GM21528 (cell line): ENCODE measurements around the gene NWD2.

Experiments
- ATAC-seq: cut with Tn5 transposase; IDR thresholded peaks from one replicate; pipeline ENCODE4 v1.9.1; 2021; ENCODE audit warnings: mild to moderate bottlenecking, moderate library complexity; ENCODE audit not compliant: unreplicated experiment, low FRiP score

NWD2 gene

DNA sequence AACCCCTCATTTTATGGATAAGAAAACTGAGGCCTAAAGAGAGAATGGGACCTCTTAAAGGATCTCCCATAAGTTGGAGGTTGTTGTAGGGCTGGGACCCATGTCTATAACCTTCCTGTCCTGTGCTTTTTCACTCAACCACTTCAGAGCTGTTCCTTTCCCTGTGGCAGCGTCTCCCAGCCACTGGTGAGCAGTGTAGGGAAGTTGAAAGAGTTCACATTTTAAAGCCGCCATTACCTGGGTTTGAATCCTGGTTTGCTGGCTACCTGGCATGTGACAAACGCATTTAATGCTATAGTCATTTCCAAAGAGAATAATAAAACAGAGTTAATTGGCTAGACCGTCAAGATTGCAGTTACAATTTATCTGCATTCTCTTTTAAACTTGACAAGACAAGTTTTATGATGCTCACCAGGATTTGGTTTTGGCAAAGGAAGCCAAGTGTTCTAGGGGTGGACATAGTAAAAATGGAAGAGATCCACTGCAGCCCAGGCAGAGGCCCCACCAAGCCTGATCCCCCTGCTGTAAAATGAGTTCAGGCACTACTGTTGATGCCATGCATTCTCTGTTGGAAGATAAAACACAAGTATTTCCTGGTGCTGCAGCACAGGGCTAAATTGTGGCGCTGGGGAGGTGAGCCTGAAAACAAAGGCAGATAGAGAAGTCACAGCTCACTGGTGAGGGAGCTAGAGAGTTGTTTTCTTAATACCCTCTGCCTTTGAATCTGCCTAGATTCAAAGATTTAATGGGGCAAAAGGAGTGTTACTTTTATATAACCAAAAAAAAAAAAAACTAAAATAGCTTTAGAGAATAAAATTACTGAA lies 218.7 kb downstream of the NWD2 start:
- ATAC-seq: no peak

DNA sequence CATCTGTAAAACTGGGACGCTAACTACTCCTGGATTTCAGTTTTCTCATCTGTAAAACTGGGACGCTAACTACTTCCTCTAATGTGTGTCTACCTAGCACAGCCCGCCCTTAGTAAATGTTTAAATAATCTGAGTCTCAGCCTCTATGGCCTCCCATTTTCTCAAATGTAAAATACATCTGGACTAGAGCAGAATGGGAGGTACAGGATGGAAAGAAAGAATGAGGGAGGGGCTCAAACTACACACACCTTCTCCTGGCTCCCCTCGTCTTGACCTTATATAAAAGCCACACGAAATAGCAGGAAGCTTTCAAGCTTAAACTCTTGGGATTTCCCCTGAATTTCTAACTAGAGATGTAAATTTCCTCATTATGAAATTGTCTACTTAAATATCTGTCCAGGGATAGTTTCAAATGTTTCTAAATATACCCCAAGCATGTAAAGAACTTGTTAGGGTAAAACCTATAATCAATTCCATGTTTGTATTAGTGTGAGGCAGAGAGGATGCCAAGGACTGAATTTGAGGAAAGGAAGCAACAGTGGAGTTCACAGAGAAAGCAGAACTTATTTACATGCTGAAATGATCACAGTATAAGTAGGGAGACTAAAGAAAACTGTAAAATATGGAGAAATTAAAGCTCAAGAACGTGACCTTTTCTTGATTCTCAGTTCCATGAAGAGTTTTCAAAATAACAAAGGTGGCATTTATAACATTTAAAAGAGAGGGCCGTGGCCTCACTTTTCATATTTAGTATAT lies 220.0 kb downstream of the NWD2 start:
- ATAC-seq: no peak

DNA sequence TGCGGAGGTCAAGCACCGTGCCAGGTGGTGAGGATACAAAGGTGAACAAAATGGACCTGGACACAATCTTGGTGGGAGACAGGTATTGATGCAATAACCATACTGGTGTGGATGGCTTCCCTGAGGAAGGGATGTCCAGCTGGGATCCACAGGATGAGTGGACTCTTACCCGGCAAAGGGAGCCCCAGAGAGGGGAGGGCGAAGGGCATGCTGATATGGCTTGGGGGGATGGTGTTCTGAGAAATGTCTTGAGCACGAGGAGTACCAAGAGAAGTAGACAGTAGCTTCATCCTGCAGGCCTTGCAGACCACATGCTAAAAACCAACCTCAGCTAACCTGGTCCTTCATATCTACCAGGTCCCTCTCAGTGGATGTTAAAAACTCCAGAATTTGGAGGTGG lies 220.8 kb downstream of the NWD2 start:
- ATAC-seq: no peak

DNA sequence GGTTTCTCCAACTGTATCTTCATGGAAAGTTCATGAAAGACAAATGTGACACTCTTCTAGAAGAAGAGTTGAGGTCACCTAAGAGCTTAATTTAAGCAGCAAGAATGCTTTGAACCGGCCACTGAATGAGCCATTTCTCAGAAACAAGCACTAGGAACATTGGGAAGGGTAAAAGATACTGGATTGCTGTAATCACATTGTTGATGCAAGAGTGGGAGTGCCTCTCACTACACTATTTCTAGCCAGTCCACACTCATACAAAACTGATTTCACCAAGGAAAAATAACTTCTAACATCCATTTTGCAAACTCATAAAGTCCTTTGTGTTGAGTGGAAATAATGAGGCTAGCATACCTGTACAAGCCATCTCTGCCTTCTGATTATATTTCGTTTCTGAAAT lies 221.3 kb downstream of the NWD2 start:
- no peak for ATAC-seq

DNA sequence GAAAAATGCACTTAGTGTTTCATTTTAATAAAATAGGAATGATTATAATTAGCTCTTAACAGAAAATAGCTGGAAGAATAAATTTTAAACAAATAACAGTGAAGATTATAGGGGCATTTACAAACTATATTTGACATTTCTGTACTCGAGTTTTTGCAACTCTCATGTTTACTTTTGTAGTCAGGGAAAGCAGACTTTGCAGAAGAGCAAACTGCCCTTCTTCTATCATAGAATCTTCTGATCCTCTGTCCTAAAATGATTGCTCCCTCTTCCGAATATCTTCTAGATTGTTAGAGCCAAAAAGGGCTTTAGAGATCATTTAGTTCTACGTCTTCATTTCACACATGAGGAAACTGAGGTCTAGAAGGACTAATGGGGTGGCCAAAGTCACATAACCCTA lies 222.7 kb downstream of the NWD2 start:
- ATAC-seq: no peak

DNA sequence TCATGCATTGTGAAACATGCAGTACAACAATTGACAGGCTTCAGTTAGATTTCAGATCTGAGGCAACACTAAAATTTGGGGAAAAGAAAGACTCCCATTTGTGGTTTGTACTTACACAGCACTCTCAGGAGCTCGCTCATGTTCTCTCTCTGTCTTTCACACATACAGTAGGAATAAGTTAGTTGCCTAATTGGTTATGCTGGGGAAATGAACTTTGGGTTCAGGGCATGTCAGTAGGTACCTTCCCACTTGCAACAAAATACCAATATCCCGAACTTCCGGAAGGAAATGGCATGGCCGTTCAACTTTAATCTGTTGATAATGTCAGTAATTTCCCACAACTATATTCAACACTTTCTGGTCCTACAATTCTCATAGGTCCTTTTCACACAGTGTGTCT lies 223.3 kb downstream of the NWD2 start:
- ATAC-seq: no peak

DNA sequence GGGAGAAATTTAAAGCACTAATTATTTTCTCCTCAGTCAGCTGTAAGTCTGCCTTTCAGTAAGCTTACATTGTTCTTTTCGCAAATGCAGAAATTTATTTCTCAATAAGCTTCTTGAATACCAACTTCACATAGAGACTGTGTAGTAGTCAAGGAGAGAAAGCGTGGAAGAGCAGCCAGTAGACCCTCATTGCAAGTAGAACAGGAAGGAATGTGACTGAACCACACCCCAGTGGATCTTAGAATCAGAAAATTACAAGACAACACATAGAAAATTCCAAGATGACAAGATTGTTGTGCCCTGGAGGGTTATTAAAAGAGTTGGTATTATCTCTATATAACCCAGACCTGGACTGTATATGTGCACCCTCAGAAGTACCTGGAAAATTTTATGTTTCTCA lies 224.7 kb downstream of the NWD2 start:
- no peak for ATAC-seq

DNA sequence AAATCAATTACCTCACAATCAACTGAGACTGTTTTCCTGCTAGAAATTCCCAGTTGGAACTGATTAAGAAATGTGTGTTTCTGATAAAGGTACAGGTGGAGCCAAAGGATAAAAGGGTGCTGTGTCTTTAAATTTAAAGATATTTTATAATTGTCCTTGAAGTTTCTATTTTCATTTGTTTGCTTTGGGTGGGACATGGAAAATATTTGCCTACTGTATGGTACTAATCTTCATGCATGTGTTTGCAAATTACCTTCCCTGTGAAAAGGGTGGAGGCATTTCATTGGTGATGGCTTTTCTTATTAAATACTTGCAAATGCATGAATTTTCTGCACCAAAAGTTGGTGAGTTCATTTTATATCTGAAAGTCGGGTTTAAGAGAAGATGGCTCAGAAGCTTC lies 225.7 kb downstream of the NWD2 start:
- ATAC-seq: no peak

DNA sequence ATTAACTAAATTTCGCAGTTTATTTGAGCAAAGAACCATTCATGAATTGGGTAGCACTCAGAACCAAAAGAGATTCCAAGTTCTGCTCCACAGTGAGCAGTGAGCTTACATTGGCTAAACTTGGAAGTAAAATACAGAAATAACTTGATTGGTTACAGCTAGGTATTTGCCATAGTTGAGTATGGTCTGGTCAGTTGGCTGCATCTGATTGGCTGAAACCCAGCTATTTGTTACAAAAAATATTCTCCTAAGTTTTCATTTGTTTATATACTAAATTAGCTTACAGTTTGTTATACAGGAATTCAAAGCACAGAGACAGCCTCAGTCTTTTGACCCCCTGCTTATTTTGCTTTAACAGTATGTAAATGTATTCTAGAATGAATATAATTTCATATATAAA lies 226.6 kb downstream of the NWD2 start:
- no peak for ATAC-seq

DNA sequence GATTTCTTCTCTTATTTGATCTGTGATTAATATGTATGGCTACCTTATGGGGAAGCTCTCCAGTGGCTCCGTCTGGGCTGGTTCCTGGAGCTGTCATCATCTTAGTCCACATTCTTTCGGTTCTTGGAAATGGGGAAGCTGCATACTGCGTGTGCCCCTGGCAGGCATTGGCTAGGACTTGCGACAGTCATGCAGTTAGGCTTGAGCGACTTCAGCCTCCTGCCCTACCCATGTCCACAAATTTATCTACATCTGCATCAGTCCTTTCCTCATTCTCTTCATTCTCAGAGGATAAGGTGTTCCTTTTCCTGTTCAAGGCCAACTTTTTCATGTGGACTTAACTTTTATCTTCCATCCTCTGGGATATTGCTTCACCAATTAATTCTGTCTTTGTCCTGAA lies 227.4 kb downstream of the NWD2 start:
- ATAC-seq: no peak

DNA sequence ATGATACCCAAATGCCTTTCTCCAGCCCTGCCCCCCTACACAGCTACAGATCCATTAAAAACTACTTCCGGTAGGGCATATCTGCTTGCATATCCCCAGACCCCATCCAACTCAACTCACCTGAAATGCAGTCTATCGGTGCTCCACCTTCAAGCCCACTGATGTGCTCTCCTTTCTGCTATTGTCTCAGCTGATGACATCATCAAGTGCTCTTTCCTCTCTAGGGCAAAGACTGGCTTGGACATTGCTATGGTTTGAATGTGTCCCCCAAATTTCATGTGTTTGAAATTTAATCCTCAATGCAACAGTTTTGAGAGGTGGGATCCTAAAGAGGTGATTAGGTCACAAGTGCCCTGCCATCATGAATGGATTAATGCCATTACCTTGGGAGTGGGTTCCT lies 229.3 kb downstream of the NWD2 start:
- ATAC-seq: no peak

DNA sequence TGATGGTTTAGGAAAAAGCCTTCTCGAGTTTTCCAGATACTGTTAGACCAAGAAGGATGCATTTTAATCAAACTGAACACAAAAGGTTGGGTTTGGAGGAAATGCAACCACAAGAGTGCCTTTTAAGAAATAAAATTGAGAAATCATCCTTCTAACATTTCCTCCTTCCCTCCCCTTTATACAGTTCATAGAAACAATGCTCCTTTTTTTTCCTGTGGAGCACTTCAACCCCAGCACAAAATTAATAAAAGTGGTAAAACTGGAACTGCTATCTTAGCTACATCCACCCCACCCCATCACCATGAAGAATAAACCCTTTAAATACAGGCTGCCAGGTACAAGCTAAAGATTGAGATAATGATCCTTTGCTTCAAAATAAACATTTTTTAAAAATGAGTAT lies 230.5 kb downstream of the NWD2 start:
- ATAC-seq: no peak

DNA sequence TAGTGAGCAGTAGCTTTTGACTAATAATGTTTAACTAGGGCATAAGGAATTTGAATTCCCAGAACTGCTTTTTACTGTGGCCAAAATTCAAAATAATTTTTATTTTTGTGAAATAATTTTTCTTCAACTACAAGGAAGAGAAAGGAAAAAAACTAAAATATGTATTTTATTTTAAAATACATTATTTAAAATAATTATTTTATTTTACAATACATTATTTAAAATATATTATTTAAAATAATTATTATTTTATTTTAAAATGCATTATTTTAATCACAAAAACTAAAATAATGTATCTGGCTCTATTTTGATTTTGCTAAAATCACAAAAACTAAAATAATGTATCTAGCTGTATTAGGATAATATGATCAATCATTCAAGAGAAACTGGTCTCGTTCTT lies 231.2 kb downstream of the NWD2 start:
- no peak for ATAC-seq

DNA sequence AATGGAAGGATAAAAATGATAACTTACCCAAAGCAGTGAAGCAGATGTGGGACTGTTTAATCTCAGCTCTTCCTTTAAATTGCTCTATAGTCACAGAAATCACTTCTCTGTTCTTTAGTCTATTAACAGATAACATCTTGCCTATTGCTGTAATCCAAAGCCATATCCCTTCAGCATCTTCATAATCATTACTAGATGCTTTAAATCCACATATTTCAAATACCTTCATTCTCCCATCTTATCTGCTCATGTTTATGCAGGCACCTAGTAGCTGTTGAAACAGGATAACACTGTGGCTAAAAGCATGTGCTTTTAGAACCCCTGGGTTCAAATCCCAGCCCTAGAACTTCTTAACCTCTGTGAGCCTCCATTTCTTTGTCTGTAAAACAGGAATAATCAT lies 231.7 kb downstream of the NWD2 start:
- no peak for ATAC-seq

DNA sequence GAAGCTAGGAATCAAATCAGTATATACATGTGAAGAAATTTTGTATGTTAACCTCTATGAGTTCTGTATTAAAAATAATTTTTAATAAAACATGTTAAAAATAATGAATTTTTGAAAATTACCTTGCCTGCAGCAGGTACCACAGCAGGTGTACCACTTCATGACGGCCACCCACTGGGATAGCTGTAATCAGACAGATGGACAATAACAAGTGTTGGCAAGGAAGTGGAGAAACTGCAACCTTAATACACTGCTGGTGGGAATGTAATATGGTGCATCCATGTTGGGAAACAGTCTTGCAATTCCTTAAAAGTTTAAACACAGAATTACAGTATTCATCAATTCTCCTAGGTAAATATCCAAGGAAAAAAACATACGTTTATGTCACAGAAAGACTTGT lies 232.1 kb downstream of the NWD2 start:
- no peak for ATAC-seq

DNA sequence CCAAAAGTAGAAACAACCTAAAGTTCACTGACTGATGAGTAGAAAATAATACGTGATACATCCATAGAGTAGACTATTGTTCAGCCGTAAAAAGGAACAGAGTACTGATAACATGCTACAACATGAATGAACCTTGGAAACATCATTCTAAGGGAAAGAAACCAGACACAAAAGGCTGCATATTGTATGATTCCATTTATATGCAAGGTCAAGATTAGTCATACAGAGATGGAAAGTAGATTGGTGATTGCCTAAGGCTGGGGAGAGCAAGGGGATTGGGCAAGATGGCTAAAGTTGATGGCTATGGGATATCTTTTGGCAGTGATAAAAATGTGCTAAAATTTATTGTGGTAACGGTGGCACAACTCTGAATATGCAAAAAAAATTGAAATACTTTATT lies 232.6 kb downstream of the NWD2 start:
- ATAC-seq: no peak

DNA sequence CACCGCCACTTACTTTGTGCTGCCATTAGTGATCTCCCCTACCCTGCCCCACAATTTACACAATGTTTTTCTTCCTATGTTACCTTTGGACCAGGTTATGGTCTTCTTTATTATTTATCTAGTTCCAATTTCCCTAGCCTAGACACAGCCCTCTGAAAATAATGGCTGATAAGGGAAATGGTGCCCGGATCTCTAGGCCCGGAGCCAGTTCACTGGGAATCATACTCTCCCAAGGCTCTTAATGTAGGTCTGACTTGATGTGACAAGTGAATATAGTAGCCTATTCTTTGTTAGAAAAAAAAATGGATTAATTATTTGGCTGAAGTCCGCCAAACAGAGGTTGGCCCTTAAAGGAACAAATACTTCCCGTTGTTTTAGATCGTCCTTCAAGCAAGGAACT lies 233.6 kb downstream of the NWD2 start:
- no peak for ATAC-seq

DNA sequence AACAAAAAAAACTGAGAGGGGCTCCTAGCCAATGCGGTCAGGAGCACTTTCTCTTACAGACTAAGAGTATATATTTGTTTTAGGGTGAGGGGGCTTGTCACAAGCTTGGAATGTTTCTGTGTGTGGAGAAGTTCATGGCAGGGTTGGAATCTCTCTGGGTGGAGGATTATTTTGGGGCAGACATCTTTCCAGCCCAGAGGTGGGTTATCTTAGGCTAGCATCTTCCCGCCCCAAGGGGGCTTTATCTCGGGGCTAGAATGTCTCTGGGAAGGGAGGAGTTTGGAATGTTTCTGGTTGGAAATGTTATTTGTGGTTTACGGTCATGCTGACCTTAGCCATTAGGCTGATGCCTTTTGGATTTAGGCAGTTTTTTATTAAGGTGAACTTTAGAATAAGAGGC lies 236.0 kb downstream of the NWD2 start:
- no peak for ATAC-seq

DNA sequence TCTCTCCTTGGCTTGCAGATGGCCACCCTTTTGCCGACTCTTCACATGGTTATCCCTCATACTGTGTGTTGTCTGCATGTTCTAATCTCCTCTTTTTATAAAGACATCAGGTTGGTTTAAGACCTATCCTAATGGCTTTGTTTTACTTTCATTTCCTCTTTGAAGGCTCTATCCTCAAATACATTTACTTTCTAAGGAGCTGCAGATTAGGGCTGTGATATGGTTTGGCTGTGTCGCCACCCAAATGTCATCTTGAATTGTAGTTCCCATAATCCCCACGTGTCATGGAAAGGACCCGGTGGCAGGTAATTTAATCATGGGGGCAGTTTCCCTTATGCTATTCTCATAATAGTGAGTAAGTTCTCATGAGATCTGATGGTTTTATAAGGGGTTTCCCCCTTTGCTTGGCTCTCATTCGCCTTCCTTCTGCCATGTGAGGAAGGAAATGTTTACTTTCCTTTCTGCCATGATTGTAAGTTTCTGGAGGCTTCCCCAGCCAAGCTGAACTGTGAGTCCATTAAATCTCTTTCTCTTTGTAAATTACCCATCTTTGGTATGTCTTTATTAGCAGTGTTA lies 237.1 kb downstream of the NWD2 start:
- ATAC-seq: no peak

DNA sequence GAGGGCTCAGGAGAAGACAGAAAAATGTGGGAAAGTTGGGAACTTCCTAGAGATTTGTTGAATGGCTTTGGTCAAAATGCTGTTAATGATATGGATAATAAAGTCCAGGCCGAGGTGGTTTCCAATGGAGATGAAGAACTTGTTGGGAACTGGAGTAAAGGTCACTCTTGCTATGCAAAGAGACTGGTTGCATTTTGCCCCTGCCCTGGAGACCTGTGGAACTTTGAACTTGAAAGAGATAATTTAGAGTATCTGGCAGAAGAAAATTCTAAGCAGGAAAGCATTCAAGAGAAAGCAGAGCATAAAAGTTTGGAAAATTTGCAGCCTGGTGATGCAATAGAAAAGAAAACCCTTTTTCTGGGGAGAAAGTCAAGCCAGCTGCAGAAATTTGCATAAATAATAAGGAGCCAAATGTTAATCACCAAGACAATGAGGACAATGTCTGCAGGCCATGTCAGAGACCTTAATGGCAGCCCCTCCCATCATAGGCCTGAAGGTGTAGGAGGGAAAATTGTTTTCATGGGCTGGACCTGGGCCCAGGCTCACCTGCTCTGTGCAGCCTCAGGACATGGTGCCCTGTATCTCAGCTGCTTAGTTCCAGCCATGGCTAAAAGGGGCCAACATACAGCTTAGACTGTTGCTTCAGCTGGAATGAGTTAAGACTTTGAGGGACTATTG lies 237.8 kb downstream of the NWD2 start:
- no peak for ATAC-seq

DNA sequence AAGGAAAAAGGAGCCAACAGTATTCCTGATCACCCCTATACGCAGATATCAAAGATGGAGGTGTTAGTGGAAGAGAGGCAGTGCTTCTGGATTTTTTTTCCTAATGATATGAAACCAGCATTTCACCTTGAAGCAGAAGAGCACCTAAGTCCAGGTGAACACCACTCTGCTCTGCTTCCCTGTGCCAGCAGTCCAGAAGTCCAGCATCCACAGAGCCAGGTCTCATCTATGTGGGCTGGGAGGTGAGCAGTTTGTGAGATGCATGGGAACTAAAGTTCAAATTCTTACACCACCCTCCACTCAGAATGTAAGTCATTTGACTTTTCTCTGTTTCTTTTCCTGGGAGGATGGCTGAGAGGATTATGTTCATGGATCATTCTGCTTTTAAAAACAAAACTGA lies 239.1 kb downstream of the NWD2 start:
- ATAC-seq: no peak
